HG03159 (cell line): ENCODE data around the gene PDILT.

ENCODE experiments used
- ATAC-seq: cut with Tn5 transposase; IDR thresholded peaks from one replicate; pipeline ENCODE4 v1.9.1; 2021; ENCODE audit warnings: mild to moderate bottlenecking, moderate library complexity; ENCODE audit not compliant: unreplicated experiment

The PDILT gene

DNA sequence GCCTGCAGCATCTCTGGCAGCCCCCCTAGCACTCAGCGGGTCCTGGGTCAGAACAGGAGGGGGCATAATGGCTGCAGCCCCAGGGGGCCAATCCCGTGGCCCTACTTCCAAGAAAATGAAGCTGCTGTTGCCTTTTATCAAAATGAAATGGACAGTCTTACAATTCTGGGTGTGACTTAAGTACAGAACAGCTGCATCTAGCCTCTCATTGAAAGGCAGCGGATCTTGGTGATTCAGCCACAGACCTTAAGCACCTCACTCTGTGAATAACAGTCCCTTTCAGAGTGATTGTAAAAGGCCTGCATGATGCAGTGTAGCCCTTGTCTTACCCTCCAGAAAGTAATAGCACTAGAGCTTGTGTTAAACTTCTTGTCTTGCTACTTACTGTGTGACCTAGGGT lies 40.5 kb downstream of the PDILT start:
- no peak for ATAC-seq

DNA sequence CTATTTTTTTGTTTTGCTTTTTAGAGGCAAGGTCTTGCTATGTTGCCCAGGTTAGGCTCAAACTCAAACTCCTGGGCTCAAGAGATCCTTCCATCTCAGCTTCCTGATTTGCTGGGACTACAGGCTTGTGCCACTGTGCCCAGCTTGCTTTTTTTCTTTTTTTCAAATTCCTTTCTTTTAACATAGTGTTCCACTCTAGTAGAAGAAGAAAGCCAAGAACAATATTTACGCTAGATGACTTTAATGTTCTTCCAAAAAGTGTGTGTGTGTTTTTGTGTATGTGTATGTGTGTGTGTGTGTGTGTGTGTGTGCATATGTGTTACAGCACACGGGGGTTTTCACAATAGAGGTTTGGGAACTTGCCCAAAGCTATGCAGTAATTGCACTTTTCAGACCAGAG lies 41.3 kb downstream of the PDILT start:
- no peak for ATAC-seq

DNA sequence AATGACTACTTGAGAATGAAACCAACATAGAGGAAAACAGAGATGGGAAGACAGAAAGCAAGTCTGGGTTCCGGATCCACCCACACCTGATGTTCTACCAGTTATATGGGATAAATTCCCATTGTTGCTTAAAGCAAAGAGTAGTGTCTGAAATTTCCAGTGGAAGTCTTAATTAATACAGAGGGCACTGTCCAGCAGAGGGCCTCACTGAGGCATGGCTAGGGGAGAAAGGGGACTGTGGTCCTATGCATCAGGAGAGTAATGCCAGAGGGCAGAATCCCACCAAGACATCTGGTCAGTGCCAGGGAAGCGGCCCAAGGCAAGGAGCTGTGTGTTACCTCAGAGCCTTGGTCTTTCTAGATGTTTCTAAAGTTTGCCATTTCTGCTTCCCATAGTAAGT lies 44.5 kb downstream of the PDILT start:
- no peak for ATAC-seq

DNA sequence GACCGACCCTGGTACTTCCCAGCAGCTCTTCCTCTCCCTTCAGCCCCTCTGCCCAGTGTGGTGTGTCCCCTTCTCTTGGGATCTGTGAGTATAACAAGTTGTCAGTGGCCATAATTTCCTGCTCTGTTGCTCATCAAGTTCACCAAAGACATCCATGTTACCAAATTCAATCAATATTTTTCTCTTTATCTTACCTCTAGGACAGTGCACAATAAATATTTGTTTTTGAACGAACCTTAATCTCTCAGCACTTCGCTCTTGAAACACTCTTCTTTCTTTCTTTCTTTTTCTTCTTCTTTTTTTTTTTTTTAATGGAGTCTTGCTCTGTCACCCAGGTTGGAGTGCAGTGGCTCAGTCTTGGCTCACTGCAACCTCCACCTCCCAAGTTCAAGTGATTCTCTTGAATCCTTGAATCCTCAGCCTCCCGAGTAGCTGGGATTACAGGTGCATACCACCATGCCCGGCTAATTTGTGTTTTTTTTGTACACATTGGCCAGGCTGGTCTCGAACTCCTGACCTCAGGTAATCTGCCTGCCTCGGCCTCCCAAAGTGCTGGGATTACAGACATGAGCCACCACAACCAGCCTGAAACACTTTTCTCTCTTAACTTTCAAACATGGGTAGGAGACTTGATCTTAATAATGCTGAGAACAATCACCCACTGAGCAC lies 49.3 kb downstream of the PDILT start:
- no peak for ATAC-seq

DNA sequence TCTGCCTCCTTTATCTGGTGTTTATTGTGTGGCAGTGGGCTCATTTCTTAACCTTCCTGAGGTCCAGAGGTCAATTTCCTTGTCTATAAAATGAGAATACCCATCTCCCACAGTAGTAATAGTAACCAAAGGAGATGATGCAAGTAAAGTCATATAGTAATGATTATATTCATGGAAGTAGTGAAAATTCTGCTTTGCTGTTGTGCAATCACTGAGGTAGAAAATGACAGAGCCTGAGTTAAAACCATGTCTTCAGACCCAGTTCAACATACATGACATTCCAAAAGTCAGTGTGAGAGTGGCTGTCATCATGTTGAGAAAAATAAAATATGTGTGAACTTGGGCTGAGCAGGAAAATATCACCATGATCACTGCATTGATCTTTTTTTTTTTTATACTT lies 51.2 kb downstream of the PDILT start:
- ATAC-seq = no peak

DNA sequence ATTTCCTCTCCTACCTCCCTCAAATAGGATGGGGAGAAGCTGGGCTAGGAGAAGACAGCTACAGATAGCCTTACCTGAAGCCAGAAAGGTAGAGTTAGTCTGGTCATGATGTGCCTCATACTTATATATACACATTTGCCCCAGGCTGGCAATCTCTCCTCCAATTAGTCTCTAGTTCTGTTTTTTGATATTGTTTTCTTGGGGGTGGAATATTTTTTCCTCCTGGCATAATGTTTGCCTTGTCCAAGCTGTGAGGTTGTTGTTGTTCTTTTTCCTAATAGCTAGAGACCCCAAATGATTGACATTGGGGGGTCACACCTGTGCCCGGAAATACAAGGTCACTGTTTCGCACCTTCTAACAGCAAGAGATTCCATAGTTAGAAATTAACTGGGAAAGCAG lies 51.9 kb downstream of the PDILT start, which contains the start of gene UMOD:
Gene UMOD (minus strand): TSS at position 101 of the 400 bp plus-strand sequence. CDS start 1,978 bp downstream, outside the sequence.
- no peak for ATAC-seq

DNA sequence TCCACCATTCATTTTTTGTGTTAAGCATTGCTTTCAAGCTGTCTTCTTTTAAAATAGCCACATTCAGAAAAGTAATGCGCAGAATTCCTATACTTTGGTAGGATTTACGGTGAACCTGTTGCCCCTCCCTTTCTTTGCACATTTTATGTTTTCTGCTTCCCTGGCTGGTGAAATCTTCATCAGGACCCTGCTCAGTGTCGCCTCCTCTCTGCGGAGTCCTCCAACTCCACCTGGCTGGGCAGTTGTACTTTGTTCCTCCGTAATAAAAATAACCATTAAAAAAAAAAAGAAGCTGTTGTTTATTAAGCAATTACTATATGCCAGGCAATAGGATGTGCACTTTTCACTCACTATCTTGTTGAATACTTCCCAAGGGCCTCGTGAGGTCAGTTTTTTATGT lies 54.9 kb downstream of the PDILT start:
- ATAC-seq = no peak

DNA sequence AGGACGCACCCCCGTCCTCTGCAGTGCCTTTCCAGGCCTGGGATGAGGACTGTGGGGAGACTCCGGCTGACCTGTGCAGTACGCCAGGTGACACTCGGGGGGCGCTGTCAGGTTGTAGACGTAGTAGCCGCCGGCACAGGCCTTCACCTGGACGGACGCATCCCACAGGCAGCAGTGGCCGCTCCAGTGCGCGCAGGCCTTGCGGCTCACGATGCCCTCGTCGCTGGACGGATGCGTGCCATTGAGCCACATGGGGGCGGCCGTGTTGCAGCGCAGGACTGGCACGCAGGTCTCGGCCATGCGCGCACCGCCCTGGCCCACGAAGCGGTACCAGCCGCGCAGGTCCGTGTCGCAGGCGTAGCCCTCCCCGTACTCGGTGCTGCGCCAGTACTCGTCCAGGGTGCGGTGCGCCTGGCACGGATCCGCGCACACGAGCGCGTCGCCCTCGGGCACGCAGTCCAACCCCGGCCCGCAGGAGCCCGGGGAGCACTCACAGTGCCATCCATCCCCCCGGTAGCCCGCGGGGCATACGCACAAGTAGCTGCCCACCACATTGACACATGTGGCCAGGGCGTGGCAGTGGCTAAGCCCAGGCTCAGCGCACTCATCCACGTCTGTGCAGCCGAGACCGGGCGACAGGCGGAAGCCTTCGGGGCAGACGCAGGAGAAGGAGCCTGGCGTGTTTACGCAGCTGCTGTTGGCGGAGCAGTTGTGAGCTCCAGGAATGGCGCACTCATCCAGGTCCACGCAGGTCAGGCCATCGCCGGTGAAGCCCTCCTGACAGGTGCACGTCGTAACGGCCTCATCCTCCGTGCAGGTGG lies 56.0 kb downstream of the PDILT start:
- ATAC-seq = no peak

DNA sequence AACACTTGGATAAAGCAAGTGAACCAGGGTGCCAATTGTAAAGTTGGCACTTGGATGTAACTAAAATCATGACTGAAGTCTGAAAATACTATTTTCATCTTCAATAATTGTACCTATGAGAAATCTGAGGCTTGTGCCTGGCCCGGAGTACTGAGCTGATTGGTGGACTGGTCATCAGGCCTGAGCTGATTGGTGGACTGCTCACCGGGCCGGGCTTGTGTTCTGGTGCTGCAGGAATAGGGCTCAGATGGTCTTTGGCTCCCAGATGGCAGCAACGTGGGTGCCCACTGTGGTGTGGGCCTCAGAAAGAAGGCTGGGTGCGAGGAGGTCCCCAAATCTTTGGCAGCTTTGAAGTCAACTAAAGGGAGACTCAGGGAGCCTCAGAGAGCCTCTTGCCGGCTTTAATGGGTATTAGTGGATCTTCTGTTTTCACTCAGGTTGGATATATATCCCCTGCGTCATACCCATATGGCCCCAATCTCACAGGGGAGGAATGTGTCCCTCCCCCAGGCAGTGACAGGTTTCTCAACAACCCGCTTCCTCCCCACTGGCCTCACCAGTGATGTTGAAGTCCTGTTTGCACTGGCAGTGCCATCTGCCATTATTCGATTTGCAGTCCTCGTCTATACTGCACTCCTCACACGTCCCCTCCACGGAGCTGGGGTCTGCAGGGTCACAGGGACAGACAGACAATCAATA lies 56.7 kb downstream of the PDILT start:
- no peak for ATAC-seq

DNA sequence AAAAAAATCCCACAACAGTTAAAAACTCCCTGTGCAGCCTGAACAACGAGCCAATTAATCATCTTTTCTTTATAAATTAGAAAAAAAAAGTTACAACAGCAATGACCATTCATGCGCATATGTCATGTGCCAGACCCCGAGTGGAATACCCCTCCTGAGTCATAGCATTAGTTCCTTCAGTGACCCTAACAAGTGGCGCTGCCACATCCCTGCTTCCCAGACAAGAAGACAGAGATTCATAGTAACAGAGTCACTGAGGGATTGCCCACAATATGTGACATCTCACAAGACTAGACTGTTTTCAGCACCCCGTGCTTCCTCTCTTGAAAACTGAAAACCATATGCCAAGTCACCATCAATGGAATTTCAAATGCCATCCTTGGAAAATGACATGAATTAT lies 59.9 kb downstream of the PDILT start:
- no peak for ATAC-seq

DNA sequence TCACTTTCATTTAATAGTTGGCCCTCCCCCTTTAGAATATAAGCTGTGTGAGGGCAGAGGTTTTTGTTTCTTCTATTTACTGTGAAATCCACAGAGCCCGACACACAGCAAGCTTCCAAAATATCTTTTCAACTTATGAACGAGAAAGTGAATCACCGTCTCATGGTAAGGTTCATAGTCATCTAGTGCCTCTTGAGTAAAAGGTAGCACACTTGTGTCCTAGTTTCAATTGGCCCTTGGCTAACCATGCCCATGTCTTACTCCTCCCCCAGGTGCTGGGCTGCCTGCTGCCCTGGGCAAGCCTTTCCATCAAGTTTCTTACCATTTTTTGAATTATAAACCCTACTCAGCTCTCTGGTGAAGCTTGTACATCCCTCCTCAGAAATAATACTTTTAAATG lies 64.8 kb downstream of the PDILT start:
- ATAC-seq = no peak

DNA sequence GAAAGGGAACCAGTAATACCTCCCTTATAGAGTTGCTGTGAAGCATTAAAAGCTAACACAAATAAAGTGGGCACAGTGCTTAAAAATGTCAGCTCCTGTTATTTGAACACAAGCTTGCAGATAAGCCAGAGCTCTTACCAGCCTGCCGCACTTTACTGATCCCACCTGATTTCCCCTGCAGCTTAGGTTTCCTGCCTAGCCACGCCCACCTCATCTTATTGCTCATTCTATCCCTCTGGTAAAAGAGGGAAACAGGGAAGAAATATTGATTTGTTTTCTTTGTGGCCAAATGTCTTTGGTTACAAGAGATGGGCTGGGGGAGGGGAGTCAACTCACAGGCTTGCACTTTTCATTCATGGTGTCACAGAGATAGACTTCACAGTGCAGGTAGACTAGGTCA lies 67.6 kb downstream of the PDILT start:
- no peak for ATAC-seq

DNA sequence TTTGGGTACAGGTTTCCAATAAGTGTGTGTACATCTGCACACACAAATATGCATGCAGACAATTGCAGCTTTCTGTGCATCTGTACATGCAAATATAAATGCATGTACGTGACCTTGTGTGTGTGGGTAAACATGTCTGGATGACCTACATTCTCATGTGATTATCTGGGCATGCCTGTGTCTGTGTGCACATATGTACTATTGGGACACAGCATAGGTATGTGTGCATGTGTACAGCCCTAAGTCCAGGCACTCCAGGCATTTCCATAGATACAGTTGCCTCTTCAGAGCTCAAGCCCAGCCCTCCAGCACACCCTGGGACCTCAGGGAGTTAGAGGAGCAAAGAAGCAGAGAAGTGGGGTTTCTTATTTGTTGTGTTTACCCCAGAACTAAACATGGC lies 70.1 kb downstream of the PDILT start:
- no peak for ATAC-seq

DNA sequence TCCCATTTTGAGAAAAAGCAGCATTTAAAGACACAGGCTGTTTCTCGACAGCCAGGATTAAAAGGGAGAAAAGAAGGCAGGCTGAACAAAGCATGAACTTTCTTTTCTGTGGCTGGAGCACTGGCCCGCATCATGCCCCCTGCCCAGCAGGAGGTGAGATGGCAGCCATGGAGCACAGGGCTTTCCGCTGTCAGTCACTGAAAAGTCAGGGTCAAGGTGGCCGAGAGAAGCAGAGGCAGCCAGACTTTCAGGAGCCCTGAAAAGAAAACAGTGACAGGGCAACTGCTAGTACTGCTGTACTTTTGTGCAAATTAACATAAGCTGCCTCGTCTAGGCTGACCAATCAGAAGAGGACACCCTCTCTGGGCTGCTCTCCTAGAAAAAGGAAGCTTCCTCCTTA lies 71.4 kb downstream of the PDILT start:
- ATAC-seq = no peak

DNA sequence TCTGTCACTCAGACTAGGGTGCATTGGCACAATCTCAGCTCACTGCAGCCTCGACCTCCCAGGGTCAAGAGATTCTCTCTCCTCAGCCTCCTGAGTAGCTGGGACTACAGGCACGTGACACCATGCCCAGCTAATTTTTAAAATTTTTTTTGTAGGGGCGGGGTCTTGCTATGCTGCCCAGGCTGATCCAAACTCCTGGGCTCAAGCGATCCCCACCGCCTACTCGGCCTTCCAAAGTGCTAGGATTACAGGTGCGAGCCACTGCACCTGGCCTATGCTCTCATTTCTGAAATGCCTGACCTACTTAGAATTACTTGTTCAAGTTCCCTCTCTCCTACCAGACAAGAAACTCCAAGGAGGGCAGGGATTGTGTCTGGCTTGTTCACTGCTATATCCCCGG lies 72.1 kb downstream of the PDILT start:
- ATAC-seq = no peak

DNA sequence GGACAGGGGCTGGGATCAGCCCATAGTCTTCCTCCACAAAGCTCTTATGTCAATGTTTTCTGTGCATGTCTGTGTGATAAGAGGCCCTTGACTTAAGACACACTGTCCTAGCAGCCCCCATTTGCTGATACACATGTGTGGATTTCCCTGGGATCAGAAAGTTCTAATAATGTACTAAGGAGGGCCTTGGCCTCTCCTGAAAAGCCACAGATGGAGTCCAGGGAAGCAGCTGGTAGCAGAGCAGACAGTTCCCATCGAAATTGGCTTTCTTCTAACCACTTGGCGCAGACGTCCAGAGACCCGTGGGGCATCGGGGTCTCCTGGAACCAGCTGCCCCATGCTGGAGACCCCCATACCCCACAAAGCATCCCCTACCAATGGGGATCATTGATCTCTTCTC lies 72.9 kb downstream of the PDILT start:
- ATAC-seq = no peak

DNA sequence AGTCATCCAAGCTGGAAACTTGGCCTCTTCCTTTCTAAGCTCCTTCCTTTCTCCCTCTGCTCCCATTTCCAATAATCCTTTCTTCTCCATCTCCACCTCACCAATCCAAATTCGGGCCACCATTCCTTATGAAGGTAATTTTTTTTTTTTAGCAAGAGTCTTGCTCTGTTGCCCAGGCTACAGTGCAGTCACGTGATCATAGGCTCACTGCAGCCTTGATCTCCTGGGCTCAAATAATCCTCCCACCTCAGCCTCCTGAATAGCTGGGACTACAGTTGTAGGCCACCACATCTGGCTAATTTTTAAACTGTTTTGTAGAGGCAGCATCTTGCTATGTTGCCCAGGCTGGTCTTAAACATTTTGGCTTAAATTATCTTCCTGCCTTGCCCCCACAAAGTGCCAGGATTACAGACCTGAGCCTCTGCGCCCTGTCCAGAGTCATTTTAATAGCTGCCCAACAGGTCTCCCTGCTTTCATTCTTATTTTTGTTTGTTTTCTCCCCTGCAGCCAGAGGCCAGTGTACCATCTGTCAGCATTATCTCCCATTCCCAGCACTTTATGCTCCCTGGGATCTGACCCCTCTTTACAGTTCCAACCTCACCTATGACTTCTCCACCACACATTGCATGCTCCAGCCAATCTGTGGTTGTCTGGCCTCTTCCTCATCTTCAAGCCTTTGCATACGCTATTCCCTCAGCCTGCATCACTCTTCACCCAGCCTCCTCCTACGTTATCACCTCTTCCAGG lies 75.0 kb downstream of the PDILT start:
- no peak for ATAC-seq

DNA sequence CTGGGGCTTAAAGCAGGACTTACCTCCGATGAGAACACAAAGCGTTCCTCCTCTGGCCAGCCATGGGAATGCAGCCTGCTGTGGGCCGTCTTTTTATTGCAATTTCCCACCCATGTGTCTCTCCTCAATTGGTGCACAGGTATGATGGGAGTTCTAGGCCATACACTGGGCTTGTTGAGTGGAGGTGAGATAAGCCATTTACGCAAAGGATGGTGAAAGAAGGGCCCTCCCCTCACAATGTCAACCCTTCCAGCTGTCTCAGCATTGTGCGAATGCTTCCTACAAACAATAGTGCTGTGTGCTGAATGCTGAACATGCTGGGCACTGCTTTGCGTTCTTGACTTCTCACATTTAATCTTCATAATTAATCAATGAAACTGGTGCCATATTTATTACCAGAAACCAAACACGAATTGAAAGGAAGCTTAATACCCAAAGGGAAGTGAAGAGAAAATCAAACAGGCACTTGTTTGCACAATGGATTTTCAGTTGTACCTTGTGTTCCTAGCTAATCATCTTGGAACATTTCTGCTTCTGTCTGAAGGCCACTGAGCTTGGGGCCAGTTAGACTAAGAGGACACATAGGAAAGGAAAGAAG lies 77.0 kb downstream of the PDILT start, which contains the start of gene GP2:
Gene GP2 (minus strand): TSS at position 70 of the 598 bp plus-strand sequence. CDS start 1,082 bp downstream, outside the sequence.
- no peak for ATAC-seq

DNA sequence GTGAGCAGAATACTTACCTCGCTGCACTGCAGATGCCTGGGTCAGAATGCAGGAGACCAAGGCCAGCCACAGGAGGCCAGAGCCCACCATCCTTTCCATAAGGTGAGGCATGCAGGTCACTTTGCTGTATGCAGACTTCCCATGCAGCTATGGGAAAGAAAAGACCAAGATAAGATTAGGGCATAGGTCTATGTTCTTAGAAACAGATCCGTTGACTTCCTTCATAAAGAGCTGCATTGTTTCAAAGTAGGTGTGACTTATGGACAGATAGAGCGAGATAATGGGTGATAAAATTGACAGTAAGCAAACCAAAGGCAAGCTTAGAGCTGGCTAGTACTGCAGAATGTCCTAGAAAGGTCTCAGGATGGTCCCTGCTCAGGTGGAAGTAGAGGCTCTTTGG lies 78.2 kb downstream of the PDILT start:
- no peak for ATAC-seq

DNA sequence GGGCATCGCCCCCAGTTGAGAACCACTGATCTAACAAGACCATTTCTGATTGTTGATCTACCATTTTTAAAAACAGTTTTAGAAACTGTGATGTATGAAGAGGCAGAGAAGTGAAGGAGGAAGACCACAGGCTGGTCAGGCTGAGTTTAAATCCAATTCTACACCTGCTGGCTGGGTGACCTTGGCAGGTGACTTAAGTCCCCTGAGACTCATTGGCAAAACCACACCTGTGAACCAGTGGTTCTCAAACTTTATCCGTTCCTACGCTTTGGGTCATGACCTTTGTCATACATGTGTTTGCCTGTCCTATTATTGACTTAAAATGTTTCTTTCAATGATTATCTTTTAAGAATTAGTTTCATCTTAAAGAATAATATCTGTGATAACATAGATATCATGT lies 79.5 kb downstream of the PDILT start:
- ATAC-seq = no peak
